Neural cell (in vitro differentiated cells): ENCODE measurements around the gene CD151.

Experiments used
- CTCF ChIP-seq: fragments of 450-650 bp; IDR thresholded peaks from 2 replicates; pipeline ENCODE4 v1.5.1; 2014; ENCODE audit warnings: antibody characterized with exemption, mild to moderate bottlenecking, moderate library complexity; ENCODE audit not compliant: poor library complexity, severe bottlenecking
- EP300 ChIP-seq: fragments of 450-650 bp; conservative IDR thresholded peaks from 2 replicates; pipeline ENCODE4 v1.6.1; 2014; ENCODE audit warnings: antibody characterized with exemption, mild to moderate bottlenecking, moderate library complexity; ENCODE audit not compliant: poor library complexity, severe bottlenecking
- EZH2 ChIP-seq: fragments of 200-600, 300-800 bp; shearing (Covaris generic), sonication (generic); IDR thresholded peaks from 2 replicates; pipeline ENCODE4 v1.6.1; 2014; ENCODE audit warnings: antibody characterized with exemption, low read length, borderline replicate concordance, mild to moderate bottlenecking; ENCODE audit not compliant: insufficient read depth, poor library complexity, severe bottlenecking
- MXI1 ChIP-seq: fragments of 450-650 bp; conservative IDR thresholded peaks from 2 replicates; pipeline ENCODE4 v1.6.1; 2014; ENCODE audit warnings: antibody characterized with exemption, mild to moderate bottlenecking; ENCODE audit not compliant: poor library complexity, severe bottlenecking
- POLR2AphosphoS5 ChIP-seq: IDR thresholded peaks from 2 replicates; pipeline ENCODE4 v1.6.1; 2012
- RAD21 ChIP-seq: fragments of 450-650 bp; conservative IDR thresholded peaks from 2 replicates; pipeline ENCODE4 v1.6.1; 2014; ENCODE audit warnings: antibody characterized with exemption, mild to moderate bottlenecking, moderate library complexity
- REST ChIP-seq: IDR thresholded peaks from 2 replicates; pipeline ENCODE4 v1.6.1; 2012; ENCODE audit warnings: borderline replicate concordance
- TAF1 ChIP-seq: IDR thresholded peaks from 2 replicates; pipeline ENCODE4 v1.6.1; 2012; ENCODE audit warnings: low read depth

GRCh38 chr11:886568-886967 lies 53.8 kb downstream of the CD151 start:
- TF ChIP-seq CTCF, result no peak
- no peak for TF ChIP-seq REST
- no peak for TF ChIP-seq RAD21
- no peak for TF ChIP-seq TAF1
- TF ChIP-seq MXI1, result no peak
- TF ChIP-seq EZH2, result no peak
- TF ChIP-seq POLR2AphosphoS5, result no peak
- TF ChIP-seq EP300, result no peak
